Right ventricle myocardium superior (tissue), 1 donor: Measurements from ENCODE around the gene PLEKHJ1. TPM values are rescaled to one million over a fixed set of nuclear protein-coding genes. Genes with fewer than 3 reads are reported as not detected.

Experiments
- ATAC-seq: fragments of 200-7000 bp; cut with Tn5 transposase; one replicate; pipeline ENCODE4 v1.9.1; 2020; ENCODE audit warnings: mild to moderate bottlenecking; ENCODE audit not compliant: poor library complexity
- DNase-seq: peaks from one replicate; pipeline ENCODE4 v3.0.0-alpha.2; 2020
- intact Hi-C: fragments of 100-400 bp; cut with DNase I; formaldehyde crosslinking; loops from one replicate; pipeline ENCODE4 v1.11.2; 2022
- total RNA-seq: library from RNA; stranded (reverse); fragmentation: NEBNext Ultra II Directional; extraction: Animal tissue kit (Norgen Biotek cat#: 25700); gene quantifications from one replicate; pipeline ENCODE4 v1.2.1, GENCODE V29; 2021
- donor health status: DM: no; HTN: yes; CAD: no; lungs with severe emphysema.

The PLEKHJ1 gene
- total RNA-seq, 1 donor from 2014 or later: 59.6 TPM

GRCh38 chr19:2271234-2272103, 35.3 kb upstream of the PLEKHJ1 start:
- intact Hi-C loops: loop anchor here (5.0 kb wide), 1 partner anchor 34 kb away; the partner anchor contains the start of genes PLEKHJ1 and SF3A2
- no peak for DNase-seq

GRCh38 chr19:2270423-2271233, 34.5 kb upstream of the PLEKHJ1 start:
- ATAC-seq: peak; percentile 59
- intact Hi-C loops: loop anchor here (5.0 kb wide), 1 partner anchor 33 kb away; the partner anchor contains the start of genes PLEKHJ1 and SF3A2
- peak; percentile 93 for DNase-seq

More at GRCh38 chr19:2271234-2272103, 35.3 kb upstream of the PLEKHJ1 start:
- no peak for ATAC-seq

GRCh38 chr19:2270157-2270422, 34.0 kb upstream of the PLEKHJ1 start:
- ATAC-seq (peak; percentile 26), DNase-seq (peak; percentile 79)
- intact Hi-C loops: loop anchor here (5.0 kb wide), 1 partner anchor 33 kb away; the partner anchor contains the start of genes PLEKHJ1 and SF3A2

DNA sequence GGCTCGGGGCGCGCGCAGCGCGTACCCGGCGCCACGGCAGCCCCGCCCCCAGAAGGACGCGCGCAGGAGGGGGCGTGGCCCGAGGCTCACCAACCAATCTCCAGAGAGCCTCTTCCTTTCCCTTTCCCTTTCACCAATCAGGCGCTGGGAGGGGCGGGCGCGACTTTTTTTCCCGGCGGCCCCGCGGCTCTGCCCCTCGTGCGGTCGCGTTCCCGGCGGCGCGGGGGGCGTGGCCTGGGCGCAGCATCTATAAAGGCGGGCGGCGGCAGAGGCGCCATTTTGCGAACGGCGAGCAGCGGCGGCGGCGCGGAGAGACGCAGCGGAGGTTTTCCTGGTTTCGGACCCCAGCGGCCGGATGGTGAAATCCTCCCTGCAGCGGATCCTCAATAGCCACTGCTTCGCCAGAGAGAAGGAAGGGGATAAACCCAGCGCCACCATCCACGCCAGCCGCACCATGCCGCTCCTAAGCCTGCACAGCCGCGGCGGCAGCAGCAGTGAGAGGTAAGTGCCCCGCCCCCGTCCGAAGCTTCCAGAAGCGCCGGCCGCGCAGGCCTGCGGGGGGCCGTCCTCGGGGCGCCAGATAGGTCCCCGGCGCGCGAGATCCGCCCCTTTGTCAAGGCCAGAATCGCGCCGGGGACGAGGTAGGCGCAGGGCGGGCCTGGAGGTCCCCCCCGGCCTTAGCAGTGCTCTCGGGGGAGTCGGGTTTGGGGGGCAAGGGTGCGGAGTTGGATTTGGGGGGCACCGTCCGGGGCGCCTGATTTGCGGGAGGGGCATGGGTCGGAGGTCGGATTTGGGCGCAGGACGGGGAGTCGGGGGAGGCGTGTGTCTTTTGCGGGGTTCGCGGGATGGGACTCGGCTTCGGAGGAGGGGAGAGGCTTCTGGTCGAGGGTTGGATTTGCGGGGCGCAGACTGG, 33.4 kb upstream of the PLEKHJ1 start:
- intact Hi-C loops: loop anchor here (2.0 to 5.0 kb wide), 2 partner anchors 32 to 113 kb away; partner anchors contain the start of genes PLEKHJ1 and SF3A2
- peak; percentile 88 for ATAC-seq
- DNase-seq: peak; percentile 99

DNA sequence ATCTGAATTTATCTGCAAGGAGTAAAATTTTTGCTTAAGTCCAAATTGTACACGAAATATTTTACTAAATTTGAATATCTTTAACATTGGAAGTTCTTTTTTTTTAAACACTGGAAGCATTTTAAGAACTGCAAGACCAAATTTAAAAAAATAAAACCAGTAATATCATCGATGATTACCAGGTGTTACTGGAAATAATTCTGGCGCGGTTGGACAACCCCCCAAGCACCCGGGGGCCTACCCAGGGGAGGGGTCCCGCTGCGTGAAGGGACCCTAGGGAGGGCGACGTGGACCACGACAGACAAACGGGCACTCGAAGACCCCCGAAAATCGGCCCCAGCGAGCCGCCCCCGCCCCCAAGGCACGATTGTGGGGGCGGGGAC, 32.7 kb upstream of the PLEKHJ1 start:
- DNase-seq (no peak), ATAC-seq (no peak)
- intact Hi-C loops: loop anchor here (2.0 kb wide), 1 partner anchor 112 kb away; no protein-coding TSS in a partner anchor

GRCh38 chr19:2268480-2268830, 32.3 kb upstream of the PLEKHJ1 start:
- ATAC-seq (no peak), DNase-seq (no peak)
- intact Hi-C loops: loop anchor here (2.0 kb wide), 1 partner anchor 112 kb away; no protein-coding TSS in a partner anchor

DNA sequence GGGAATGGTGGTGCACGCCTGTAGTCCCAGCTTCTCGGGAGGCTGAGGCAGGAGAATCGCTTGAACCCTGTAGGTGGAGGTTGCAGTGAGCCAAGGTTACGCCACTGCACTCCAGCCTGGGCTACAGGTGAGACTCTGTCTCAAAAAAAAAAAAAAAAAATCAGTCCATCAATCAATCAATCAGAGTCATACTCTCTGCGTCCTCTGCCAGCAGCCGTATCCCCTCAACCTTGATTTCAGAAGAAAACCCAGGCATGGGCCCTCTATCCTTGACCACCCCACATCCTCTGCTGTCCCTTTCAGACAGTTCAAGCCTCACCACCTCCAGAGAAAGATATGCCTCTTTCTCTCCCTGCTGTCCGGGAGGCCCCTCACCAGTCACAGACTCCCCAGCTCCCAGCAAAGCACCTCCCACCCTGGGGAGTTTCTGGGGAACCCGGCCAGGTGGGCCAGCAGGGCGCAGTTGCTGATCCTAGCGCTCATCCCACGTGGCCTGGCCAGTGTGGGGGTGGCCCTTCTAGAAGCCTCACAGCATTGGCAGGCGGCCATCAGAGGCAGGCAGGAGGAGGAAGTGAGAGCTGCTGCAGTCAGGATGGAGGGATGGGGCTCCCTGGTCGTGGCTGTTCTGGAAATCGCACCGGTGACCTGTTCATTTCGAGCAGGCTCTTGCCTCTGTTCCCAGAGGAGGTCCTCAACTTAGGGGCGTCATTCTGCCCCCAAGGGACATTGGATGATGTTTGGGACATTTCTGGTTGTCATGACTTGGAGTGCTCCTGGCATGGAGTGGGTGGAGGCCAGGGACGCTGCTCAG, 30.3 kb upstream of the PLEKHJ1 start:
- ATAC-seq: peak; percentile 14
- intact Hi-C loops: no loop called here
- peak; percentile 95 for DNase-seq

- intact Hi-C loops: no loop called here
- ATAC-seq (no peak), DNase-seq (no peak)
Measured at GRCh38 chr19:2261438-2262172, 25.5 kb upstream of the PLEKHJ1 start.

DNA sequence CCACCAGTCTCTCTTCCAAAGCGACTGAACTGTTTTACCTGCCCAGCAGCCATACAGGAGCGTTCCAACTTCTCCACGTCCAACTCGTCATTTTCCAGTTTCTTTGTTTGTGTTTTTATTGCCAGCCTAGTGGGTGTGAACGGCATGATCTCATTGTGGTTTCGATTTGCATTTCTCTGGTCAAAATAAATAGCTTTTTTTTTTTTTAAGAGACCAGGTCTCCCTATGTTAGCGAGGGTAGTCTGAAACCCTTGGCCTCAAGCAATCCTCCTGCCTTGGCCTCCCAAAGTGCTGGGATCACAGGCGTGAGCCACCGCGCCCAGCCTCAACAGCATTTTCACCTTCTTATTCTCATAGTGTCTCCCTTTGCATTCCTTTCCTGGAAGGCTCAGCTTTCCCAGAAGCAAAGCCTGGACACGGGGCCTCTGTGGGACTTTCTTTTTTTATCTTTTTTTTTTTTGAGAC, 24.2 kb upstream of the PLEKHJ1 start:
- intact Hi-C loops: no loop called here
- no peak for DNase-seq
- no peak for ATAC-seq

DNA sequence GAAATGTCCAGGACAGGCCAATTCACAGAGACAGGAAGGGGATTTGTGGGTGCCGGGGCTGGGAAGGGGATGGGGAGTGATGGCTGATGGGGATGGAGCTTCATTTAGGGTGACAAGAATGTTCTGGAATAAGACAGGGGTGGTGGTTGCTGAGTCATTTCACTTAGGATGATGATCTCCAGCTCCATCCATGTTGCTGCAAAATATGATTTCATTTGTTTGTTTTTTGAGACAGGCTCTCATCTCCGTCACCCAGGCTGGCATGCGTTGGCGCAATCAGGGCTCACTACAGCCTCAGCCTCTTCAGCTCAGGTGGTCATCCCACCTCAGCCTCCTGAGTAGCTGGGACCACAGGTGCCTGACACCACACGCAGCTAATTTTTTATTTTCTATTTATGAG, 23.2 kb upstream of the PLEKHJ1 start:
- no peak for ATAC-seq
- DNase-seq: no peak
- intact Hi-C loops: no loop called here

DNA sequence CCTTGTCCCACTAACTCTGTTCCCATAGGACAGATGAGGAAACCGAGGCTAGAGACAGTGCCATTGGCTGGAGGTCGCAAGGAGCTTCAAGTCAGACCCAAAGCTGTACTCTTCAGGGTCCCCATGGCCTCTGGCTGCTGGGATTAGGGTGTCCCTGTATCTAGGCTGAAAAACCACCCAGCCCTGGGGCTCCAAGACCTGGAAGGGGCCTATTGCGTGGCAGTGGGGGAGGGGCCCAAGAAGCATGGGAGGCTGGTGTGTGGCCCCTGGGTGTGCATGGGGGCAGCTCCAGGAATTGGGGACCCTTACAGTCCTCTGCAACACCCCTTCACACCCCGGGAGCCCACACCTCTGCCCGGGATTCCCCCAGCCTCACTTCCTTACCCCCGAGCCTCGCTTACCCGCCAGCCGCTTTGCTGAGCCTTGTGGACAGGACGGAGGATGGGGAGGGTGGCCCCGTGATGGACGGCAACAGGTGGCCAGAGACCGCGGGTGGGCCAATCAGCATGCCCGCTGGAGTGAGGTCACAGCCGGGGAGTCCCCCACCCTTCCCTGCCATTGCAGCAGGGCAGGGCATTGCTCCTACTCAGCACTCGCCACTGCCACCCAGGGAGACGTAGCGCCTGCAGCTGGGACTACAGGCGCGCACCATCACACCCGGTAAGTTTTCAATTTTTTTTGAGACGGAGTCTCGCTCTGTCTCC, 20.0 kb upstream of the PLEKHJ1 start, which contains the start of gene JSRP1:
JSRP1 (minus strand) TSS at position 436 of the 704 bp plus-strand sequence. CDS start 1,103 bp downstream, outside the sequence.
- ATAC-seq (no peak), DNase-seq (no peak)
- intact Hi-C loops: no loop called here

DNA sequence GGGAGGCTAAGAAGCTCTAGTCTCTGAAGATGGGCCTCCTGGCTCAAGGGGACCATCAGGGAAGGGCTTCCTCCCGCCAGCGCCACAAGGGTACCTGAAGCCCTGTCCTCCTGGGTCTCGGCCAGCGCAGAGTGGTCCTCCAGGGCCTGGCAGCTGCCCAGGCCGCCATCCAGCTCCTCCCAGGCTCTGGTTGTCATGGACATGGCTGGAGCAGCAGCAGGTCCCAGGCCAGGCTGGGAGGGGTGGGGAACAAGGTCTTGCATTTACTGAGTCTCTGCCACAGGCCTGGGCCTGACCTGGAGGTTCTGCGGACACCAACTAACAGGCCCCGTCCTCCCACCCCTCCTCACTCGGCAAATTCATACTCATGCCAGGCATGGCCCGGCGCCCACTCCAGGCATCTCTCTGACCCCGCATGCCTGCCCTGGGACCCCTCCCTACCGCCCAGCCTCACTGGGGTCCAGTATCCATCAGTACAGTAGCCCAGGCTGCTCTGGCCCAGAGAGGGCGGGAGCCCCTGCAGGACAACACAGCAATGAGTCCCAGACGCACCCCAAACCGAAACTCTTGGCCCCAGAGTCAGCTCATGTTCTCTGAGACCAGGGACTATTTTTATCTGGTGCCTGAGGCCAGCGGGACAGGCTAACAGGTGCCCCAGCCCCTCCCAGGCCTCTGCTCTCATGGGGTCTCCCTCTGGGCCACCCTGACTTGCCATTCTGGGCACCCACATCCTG, 19.1 kb upstream of the PLEKHJ1 start:
- DNase-seq (no peak), ATAC-seq (no peak)
- intact Hi-C loops: no loop called here

- DNase-seq: no peak
- intact Hi-C loops: no loop called here
- ATAC-seq: no peak
Measured at GRCh38 chr19:2254064-2254872, 18.1 kb upstream of the PLEKHJ1 start.

GRCh38 chr19:2253106-2254063, 17.3 kb upstream of the PLEKHJ1 start:
- DNase-seq: no peak
- ATAC-seq: no peak
- intact Hi-C loops: no loop called here
